ENCODE data around the gene ARAP1.

The ARAP1 gene

DNA sequence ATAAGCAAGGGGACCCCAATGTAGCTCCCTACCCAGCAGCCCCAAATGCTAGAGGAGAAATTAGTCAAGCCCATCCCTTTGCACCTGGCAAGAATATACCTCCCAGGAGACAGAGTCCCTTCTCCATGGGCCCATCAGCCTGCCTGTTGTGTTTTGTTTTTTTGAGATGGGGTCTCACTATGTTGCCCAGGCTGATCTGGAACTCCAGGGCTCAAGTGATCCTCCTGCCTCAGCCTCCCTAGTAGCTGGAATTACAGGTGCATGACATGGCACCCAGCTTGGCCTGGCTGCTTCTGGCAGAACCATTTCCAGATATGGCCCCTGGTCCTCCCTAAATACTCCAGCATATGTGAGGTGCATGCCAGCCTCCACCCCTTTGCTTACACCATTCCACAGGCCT is 100.1 kb downstream of the ARAP1 start:
- TF ChIP-seq SPI1 (IDR thresholded peaks at IDR 0.05; ENCODE audit: low read depth, low read length), result no peak
- DNase-seq (ENCODE audit: insufficient read length, low spot score), result no peak
- no peak for FAIRE-seq

DNA sequence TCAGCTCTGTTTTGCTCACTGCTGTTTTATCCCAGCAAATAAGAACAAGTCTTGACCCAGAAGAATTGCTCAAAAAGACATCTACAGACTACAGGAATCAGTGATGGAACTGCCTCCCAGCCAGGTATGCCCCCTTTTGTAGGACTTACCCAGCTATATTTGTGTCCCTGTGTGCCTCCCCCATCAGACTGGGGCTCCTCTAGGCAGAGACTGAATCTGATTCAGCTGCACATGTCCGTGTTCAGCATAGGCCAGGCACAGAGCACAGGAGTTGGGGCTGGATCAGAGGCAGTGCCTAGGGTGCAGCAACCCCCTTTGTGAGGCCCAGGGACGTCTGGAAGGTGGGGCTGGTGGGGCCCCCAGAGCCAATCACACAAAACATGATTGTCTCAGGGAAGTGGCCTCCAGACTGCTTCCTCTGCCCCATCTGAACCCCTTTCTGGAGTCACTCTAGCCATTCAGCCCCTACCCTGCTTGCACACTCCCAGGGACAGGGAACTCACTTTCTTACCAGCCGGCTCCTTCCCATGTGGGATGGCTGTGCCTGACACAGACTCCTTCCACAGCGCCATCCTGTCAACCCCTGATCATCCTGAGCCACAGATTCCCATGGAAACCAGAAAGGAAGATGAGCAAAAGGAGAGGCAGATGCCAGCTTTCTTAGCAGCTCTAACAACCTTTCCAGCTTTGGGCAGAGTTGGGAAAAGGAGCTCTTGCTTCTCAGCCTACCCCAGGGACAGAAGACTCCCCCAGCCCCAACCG is 102.8 kb downstream of the ARAP1 start:
- DNase-seq (ENCODE audit: insufficient read length, low spot score), result no peak
- no peak for TF ChIP-seq POLR2AphosphoS5 (IDR thresholded peaks at IDR 0.05; ENCODE audit: low read depth, low read length)
- TF ChIP-seq PAX5 (IDR thresholded peaks at IDR 0.05; ENCODE audit: insufficient read depth, low read length, severe bottlenecking), result no peak
- no peak for TF ChIP-seq TAF1 (IDR thresholded peaks at IDR 0.05; ENCODE audit: low read depth, low read length)
- no peak for TF ChIP-seq SPI1 (IDR thresholded peaks at IDR 0.05; ENCODE audit: low read depth, low read length)
- TF ChIP-seq POLR2A (IDR thresholded peaks at IDR 0.05; ENCODE audit: low read depth, low read length), result no peak
- no peak for TF ChIP-seq POU2F2 (IDR thresholded peaks at IDR 0.05; ENCODE audit: low read depth, low read length)
- FAIRE-seq, result no peak

DNA sequence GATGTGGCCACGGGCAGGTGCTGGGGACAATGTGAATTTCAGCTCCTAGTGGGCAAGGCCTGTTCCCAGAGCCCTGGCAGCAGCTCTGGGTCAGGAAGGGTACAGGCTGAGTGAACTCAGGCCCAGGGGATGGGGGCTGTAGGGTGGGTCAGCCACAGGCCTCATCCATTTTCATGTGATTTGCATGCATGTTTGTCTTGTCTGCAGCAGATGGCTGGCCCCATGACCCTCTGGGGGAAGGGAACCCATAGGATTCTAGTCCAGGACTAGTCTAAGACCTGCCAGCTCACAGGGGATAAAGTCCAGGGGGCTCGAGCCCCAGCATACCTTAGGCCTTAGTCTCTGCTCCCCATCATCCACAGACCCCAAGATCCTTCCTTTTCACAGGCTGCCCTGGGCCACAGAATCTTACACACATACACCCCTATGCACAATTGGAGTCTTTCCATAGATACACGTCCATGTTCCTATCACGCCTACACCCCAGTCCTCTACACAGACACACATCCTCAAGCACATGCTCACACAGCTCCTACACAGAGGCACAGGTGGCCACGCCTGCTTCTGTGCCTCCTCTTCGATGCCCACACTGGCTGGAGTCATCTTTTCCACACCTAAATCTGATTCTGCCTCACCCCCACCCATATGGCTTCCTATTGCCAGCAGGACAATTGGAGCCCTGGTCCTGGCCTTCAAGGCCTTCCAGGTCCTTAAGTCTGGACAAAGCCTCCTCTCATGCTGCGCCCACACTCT is 103.6 kb downstream of the ARAP1 start:
- no peak for FAIRE-seq
- no peak for DNase-seq (ENCODE audit: insufficient read length, low spot score)
- no peak for TF ChIP-seq PAX5 (IDR thresholded peaks at IDR 0.05; ENCODE audit: insufficient read depth, low read length, severe bottlenecking)
- TF ChIP-seq POLR2A (IDR thresholded peaks at IDR 0.05; ENCODE audit: low read depth, low read length), result no peak
- no peak for TF ChIP-seq POLR2AphosphoS5 (IDR thresholded peaks at IDR 0.05; ENCODE audit: low read depth, low read length)
- no peak for TF ChIP-seq SPI1 (IDR thresholded peaks at IDR 0.05; ENCODE audit: low read depth, low read length)
- no peak for TF ChIP-seq POU2F2 (IDR thresholded peaks at IDR 0.05; ENCODE audit: low read depth, low read length)

DNA sequence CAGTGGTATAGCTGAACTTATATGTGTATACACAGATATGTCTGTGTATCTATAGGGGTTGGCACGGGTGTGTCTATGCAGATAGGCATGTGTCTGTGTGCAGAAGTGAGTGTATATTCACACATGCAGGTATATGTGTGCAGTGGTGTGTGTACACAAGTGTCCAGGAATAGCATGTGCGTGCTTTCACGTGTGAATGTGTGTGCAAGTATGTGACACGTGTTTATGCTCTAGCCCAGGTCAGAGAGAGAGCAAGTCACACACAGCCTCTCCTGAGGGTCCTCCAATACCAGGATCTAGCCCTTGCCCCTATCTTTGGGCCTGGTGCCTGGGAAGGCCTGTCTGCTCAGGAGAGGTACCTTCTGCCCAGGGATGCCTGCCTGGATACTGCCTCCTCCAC is 104.3 kb downstream of the ARAP1 start:
- FAIRE-seq, result peak; percentile 63
- TF ChIP-seq POLR2AphosphoS5 (IDR thresholded peaks at IDR 0.05; ENCODE audit: low read depth, low read length) (no peak), POU2F2 (IDR thresholded peaks at IDR 0.05; ENCODE audit: low read depth, low read length) (no peak), SPI1 (IDR thresholded peaks at IDR 0.05; ENCODE audit: low read depth, low read length) (no peak), PAX5 (IDR thresholded peaks at IDR 0.05; ENCODE audit: insufficient read depth, low read length, severe bottlenecking) (no peak), TAF1 (IDR thresholded peaks at IDR 0.05; ENCODE audit: low read depth, low read length) (no peak), POLR2A (IDR thresholded peaks at IDR 0.05; ENCODE audit: low read depth, low read length) (no peak)
- DNase-seq (ENCODE audit: insufficient read length, low spot score), result no peak

DNA sequence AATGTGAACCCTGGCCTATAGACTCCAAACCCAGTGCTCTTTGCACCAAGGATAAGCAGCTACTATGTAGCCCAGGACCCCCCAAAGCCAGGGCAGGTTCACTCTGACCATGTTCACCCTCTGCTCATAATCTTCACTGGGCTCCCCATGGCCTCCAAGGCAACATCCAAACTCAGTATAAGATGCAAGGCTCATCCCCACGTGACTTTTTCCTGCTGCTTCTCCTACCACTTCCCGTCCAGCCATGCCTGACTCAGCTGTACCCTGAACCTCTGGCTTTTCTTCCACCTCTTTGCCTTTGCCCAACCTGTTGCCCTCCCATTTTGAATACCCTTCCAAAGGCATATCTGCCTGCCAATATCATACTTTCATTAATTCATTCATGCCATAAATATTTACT is 105.7 kb downstream of the ARAP1 start:
- TF ChIP-seq POLR2A (IDR thresholded peaks at IDR 0.05; ENCODE audit: low read depth, low read length) (no peak), POLR2AphosphoS5 (IDR thresholded peaks at IDR 0.05; ENCODE audit: low read depth, low read length) (no peak), POU2F2 (IDR thresholded peaks at IDR 0.05; ENCODE audit: low read depth, low read length) (no peak), TAF1 (IDR thresholded peaks at IDR 0.05; ENCODE audit: low read depth, low read length) (no peak), PAX5 (IDR thresholded peaks at IDR 0.05; ENCODE audit: insufficient read depth, low read length, severe bottlenecking) (no peak)
- FAIRE-seq (no peak), DNase-seq (ENCODE audit: insufficient read length, low spot score) (no peak)

DNA sequence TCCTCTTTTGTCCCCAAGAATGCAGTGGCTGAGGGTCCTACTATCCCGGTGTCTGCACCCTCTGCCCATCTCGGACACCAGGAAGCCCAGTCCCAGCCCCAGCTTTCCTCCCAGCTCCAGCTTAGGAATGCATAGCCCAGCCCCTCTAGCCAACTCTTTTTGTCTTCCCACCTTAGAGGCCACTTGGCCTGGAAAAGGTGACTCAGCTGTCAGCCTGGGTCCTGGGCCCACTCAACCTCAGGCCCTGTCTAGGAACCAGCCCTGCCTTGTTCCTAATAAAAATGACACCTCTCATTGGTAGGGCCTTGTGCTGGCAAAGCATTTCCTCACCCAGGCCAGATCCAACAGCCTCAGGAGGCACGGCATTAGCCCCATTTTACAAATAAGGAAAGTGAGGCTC is 106.2 kb downstream of the ARAP1 start:
- FAIRE-seq (no peak), DNase-seq (ENCODE audit: insufficient read length, low spot score) (no peak)
- TF ChIP-seq POLR2A (IDR thresholded peaks at IDR 0.05; ENCODE audit: low read depth, low read length) (no peak), SPI1 (IDR thresholded peaks at IDR 0.05; ENCODE audit: low read depth, low read length) (no peak), PAX5 (IDR thresholded peaks at IDR 0.05; ENCODE audit: insufficient read depth, low read length, severe bottlenecking) (no peak), POLR2AphosphoS5 (IDR thresholded peaks at IDR 0.05; ENCODE audit: low read depth, low read length) (no peak), POU2F2 (IDR thresholded peaks at IDR 0.05; ENCODE audit: low read depth, low read length) (no peak), TAF1 (IDR thresholded peaks at IDR 0.05; ENCODE audit: low read depth, low read length) (no peak)

DNA sequence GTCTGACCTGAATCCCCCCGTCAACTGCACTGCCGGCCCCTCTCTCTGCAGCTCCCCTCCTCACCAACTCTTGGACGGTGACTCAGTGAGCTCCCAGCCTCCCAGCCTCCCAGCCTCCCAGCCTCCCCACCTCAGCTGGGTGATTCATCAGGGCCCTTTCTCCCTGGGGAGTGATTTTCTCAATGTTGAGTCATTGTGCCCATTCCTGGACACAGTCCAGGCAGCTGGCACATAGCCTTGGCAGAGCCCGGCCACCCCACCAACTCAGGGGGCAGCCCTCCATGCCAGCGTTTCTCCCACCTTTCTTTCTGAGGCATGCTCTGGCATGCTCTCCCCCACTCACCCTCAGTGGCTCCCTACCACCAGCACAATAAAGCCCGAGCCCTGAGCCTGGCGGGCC is 108.7 kb downstream of the ARAP1 start:
- FAIRE-seq (no peak), DNase-seq (ENCODE audit: insufficient read length, low spot score) (no peak)
- TF ChIP-seq POU2F2 (IDR thresholded peaks at IDR 0.05; ENCODE audit: low read depth, low read length), result no peak
- TF ChIP-seq PAX5 (IDR thresholded peaks at IDR 0.05; ENCODE audit: insufficient read depth, low read length, severe bottlenecking), result no peak
- TF ChIP-seq POLR2A (IDR thresholded peaks at IDR 0.05; ENCODE audit: low read depth, low read length), result no peak
- no peak for TF ChIP-seq TAF1 (IDR thresholded peaks at IDR 0.05; ENCODE audit: low read depth, low read length)
- TF ChIP-seq SPI1 (IDR thresholded peaks at IDR 0.05; ENCODE audit: low read depth, low read length), result no peak
- no peak for TF ChIP-seq POLR2AphosphoS5 (IDR thresholded peaks at IDR 0.05; ENCODE audit: low read depth, low read length)

DNA sequence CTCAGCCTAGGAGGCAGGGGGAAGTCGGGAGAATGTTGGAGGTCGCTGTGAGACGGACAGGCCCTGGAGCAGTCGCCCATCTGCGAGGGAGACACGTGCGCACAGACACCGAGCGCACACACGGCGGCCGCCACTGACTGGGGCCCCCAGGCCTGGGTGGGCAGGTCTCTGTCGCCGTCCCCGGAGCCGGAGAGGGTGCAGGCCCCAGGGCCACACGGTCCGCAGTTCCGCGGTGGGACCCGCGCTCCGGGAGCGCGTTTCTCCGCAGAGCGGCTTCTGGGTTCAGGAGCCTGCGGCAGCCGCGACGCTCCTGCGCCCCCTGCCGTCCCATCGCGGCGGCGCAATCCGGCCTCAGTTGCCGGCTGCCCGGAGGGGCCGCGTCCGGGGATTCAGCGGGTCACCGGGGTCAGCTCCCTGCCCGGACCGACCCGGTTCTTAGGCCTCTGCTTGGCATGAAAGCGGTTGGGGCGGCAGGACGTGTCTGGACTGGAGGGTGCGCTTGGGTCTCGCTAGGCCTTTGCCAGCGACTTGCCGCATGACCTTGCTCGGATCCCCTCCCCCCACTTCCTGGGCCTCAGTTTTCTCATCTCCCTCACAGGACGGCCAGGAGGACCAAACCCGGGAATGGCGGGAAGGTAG is 109.2 kb downstream of the ARAP1 start:
- FAIRE-seq (peak; percentile 89), DNase-seq (ENCODE audit: insufficient read length, low spot score) (peak; percentile 93)
- TF ChIP-seq PAX5 (IDR thresholded peaks at IDR 0.05; ENCODE audit: insufficient read depth, low read length, severe bottlenecking) (no peak), POU2F2 (IDR thresholded peaks at IDR 0.05; ENCODE audit: low read depth, low read length) (0 out of 2 replicates have a peak, but pooled peaks have one; percentile 42)

DNA sequence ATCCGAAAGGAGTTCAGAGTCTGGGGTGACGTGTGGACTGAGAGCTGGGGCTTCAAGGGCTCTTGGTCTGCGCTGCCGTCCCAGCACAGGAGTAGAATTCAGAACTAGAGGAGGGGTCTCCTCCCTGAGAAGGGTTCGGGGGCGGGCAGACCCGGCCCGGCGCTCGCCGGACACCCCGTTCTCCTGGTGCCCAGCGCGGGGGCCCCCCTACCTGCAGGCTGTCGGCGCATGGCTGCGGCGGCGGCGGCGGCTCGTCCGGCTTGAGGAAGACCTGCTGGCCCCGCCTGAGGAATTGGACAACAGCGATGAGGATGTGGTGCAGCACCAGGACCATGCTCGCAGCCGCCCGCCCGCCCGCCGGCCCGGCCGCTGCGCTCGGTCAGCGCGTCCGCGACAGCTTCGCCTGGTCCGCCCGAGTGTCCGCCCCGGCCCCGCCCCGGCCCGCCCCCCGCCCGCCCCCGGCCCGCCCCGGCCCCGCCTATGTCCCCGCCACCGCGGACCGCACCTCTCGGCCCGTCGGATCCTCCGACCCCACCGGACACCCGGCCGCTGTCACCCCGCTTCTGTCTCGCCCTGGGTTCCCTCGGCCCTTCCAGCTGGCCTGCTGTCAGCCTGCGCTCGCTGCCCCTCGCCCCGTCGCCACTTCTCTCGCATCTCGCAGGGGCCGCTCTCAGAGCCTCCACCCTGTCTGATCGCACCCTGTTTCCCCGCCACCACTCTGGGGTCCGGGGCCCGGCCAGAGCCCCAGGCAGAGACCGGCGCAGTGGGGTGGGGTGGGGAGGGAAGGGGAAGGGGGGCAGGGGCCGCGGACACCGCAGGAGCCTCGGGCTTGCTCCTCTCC is 109.9 kb downstream of the ARAP1 start:
- TF ChIP-seq POLR2A (IDR thresholded peaks at IDR 0.05; ENCODE audit: low read depth, low read length) (no peak), SPI1 (IDR thresholded peaks at IDR 0.05; ENCODE audit: low read depth, low read length) (no peak), TAF1 (IDR thresholded peaks at IDR 0.05; ENCODE audit: low read depth, low read length) (no peak), PAX5 (IDR thresholded peaks at IDR 0.05; ENCODE audit: insufficient read depth, low read length, severe bottlenecking) (no peak), POLR2AphosphoS5 (IDR thresholded peaks at IDR 0.05; ENCODE audit: low read depth, low read length) (no peak), POU2F2 (IDR thresholded peaks at IDR 0.05; ENCODE audit: low read depth, low read length) (no peak)

More for the DNA sequence above, 109.9 kb downstream of the ARAP1 start:
- peak; percentile 49 for DNase-seq (ENCODE audit: insufficient read length, low spot score)
- FAIRE-seq, result no peak
